Measurements from ENCODE around the gene LRRC71.
"Not testable (repeated sequence)": the region's sequence is repeated elsewhere in the genome, so short reads cannot be mapped to it uniquely, and the experiment has no call there.

The LRRC71 gene

DNA sequence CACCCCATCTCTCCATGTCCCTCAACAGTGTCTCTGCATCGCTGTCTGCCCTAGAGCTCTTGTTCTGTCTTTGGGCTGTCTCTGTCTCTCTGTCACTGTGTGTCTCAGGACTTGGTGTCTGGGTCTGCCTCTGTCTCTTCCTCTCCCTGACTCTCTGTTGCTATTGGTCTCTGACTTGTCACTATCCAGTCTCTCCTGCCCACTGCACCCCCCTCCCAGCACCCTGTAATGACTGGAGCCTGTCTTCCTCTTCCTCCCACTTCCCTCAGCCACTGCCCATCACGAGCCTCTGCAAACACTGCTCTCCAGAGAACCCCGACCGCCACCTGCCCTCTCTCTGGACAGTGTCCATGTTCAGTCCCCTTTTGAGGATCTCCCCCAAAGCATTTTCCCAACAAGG lies 14.8 kb upstream of the LRRC71 start:
- no peak for DNase-seq (ENCODE audit: low spot score)

DNA sequence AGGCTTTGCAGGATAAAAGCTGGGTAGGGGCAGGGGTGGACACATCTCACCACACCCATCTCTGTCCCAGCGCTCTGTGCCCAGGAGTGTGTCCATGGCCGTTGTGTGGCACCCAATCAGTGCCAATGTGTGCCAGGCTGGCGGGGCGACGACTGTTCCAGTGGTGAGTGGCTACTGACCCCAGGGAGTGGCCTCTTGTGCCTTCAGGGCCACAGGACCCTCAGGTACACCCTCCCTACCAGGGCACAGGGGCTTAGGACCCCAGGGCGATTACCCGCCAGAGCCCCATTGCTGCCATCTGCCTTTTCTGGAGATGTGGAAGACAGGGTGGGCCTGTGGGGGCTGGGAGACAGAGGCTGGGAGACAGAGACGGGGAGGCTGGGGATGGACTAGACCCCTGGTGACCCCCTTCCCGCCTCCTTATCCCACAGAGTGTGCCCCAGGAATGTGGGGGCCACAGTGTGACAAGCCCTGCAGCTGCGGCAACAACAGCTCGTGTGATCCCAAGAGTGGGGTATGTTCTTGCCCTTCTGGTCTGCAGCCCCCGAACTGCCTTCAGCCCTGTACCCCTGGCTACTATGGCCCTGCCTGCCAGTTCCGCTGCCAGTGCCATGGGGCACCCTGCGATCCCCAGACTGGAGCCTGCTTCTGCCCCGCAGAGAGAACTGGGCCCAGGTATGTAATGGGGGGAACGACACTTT lies 14.1 kb upstream of the LRRC71 start:
- no peak for DNase-seq (ENCODE audit: low spot score)

DNA sequence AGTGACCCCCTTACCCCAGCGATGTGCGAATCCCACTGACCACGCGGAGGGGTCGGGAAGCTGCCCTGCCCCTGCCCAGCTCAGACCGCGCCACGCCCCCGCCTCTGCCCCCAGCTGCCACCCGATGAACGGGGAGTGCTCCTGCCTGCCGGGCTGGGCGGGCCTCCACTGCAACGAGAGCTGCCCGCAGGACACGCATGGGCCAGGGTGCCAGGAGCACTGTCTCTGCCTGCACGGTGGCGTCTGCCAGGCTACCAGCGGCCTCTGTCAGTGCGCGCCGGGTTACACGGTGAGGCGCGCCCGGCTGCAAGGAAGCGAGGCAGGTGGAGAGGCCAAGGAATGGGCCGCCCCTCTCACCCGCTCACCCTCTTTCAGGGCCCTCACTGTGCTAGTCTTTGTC lies 11.9 kb upstream of the LRRC71 start:
- DNase-seq (ENCODE audit: low spot score) = no peak

DNA sequence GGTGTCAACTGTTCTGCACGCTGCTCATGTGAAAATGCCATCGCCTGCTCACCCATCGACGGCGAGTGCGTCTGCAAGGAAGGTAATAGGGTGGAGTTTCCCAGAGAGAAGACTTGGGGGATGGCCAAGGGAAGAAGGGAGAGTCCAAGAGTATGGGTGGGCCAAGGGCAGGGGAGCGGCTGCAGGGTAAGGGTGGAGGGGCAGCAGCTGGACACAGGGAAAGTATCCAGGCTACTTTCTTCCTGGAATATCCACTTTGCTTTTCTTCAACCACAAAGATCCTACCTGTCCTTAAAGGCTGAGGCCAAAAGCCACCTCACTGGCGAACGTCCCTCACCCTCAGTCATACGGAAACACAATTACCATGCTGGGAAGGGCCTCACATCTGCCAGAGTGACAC lies 11.5 kb upstream of the LRRC71 start:
- DNase-seq (ENCODE audit: low spot score) = no peak

- DNase-seq (ENCODE audit: low spot score) = no peak
These were observed 10.8 kb upstream of the LRRC71 start for GRCh38 chr1:156909671-156910070.

DNA sequence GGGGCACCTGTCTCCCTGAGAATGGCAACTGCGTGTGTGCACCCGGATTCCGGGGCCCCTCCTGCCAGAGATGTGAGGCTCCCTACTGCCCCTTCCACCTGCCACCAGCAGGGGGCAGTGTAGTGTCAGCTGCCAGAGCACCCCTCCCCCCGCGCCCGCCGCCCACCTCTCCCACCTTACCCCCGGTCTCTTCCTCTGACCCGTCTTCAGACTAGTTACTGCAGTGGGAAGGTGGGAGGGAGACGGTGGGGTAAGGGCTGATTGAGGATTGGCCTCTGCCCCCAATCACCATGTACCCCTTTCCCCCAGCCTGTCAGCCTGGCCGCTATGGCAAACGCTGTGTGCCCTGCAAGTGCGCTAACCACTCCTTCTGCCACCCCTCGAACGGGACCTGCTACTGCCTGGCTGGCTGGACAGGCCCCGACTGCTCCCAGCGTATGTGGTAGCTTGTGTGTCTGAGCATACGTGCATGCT lies 10.1 kb upstream of the LRRC71 start:
- DNase-seq (ENCODE audit: low spot score) = peak; percentile 19

- no peak for DNase-seq (ENCODE audit: low spot score)
These were observed 8.7 kb upstream of the LRRC71 start for GRCh38 chr1:156911577-156912298.

- no peak for DNase-seq (ENCODE audit: low spot score)
These were observed 8.1 kb upstream of the LRRC71 start for GRCh38 chr1:156912310-156912709.

- DNase-seq (ENCODE audit: low spot score) = no peak
These were observed 7.3 kb upstream of the LRRC71 start for GRCh38 chr1:156912861-156913808.

DNA sequence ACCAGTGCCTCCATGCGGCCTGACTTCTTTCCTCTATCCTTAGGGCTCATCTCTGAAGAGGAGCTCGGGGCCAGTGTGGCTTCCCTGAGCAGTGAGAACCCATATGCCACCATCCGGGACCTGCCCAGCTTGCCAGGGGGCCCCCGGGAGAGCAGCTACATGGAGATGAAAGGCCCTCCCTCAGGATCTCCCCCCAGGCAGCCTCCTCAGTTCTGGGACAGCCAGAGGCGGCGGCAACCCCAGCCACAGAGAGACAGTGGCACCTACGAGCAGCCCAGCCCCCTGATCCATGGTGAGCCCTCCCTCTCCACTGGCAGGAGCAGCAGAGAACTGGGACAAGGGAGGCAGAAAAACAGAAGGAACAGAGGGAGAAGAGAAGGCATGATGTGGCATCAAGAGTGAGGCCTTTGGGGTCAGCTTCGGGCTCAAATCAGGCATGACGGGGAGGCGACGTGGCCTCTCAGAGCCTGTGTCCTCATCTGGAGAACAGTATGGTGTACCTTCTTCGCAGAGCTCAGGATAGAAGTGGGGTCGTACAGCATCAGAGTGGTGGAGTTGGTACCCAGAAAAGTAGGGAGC lies 6.5 kb upstream of the LRRC71 start:
- no peak for DNase-seq (ENCODE audit: low spot score)

- DNase-seq (ENCODE audit: low spot score) = no peak
These were observed 6.0 kb upstream of the LRRC71 start for GRCh38 chr1:156914440-156914856.

DNA sequence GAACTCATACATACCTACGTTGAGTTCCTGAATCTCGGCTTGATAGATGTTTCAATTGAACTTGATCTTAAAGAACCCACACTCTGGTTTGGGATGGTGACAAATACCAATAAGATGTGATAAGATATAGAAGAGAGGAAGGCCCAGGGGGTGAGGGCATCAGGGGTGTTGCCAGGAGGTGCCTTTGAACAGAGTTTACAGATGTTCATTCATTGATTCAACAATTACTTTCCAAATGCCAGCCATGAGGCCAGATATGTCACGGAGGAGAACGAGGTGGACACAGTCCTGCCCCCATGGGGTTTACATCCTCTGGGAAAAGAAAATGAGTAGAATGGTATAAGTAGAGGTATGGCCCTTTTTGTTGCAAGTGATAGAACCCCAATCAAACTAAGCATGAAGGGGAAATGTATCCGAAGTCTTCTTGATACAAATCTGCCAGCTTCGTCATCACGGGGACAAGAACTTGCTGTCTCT lies 659 bp downstream of the LRRC71 start:
- no peak for DNase-seq (ENCODE audit: low spot score)

GRCh38 chr1:156922986-156923669 lies 2.7 kb downstream of the LRRC71 start:
- no peak for DNase-seq (ENCODE audit: low spot score)

DNA sequence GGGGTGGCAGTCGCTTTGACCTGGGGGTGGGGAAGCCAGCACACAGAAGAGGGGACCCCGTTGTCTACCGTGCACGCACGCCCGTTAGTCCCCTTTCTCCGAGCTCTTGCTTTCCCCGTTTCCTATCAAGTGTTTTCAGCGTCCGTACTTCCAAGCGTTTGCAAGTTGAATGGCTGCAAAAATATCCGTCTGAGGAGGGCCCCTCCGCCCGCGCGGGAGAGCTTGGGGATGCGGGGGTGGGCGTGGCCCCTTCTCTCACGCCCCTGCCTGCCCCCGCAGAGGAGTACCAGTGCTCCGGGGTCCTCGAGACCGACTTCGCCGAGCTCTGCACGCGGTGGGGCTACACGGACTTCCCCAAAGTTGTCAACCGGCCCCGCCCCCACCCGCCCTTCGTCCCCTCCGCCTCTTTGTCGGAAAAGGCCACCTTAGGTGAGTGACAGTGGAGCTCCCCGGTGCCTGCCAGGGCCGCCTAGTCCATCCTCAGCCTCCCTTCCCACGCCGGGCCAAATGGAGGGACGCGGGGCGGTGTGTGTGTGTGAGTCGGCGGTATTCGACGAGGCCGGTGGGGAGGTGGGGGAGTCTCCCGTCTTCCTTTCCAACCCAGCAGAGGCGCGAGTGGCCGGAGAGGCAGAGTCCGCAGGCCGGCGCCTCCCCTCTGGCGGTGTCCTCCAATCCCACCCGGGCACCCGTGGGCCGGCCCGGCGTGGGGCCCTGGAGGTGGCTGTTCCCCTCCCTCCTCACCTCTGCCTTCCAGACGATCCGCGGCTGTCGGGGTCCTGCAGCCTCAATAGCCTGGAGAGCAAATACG lies 3.4 kb downstream of the LRRC71 start:
- no peak for DNase-seq (ENCODE audit: low spot score)

DNA sequence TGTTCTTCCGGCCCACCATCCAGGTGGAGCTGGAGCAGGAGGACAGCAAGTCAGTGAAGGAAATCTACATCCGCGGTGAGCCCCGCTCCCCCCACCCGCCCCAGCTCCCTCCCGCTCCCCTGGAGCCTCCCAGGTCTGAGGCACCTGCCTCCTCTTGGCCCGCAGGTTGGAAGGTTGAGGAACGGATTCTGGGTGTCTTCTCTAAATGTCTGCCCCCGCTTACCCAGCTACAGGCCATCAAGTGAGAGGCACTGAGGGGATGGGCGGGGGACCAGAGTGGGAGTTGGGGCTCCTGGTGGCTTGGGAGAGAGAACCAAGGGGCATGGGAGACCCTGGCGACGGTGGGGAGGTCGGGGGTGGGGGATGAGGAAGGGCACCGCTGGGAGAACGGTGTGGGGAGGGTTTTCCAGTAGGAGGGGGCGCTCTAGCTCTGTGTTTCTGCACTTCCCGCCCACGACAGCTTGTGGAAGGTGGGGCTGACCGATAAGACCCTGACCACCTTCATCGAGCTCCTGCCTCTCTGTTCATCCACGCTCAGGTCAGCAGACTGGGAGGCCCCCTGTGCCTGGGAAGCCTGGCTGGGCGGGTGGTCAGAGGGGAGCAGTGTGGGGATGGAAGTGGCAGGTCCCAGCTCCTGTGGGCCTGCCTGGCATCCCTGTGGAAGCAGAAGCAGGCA lies 4.2 kb downstream of the LRRC71 start:
- no peak for DNase-seq (ENCODE audit: low spot score)

DNA sequence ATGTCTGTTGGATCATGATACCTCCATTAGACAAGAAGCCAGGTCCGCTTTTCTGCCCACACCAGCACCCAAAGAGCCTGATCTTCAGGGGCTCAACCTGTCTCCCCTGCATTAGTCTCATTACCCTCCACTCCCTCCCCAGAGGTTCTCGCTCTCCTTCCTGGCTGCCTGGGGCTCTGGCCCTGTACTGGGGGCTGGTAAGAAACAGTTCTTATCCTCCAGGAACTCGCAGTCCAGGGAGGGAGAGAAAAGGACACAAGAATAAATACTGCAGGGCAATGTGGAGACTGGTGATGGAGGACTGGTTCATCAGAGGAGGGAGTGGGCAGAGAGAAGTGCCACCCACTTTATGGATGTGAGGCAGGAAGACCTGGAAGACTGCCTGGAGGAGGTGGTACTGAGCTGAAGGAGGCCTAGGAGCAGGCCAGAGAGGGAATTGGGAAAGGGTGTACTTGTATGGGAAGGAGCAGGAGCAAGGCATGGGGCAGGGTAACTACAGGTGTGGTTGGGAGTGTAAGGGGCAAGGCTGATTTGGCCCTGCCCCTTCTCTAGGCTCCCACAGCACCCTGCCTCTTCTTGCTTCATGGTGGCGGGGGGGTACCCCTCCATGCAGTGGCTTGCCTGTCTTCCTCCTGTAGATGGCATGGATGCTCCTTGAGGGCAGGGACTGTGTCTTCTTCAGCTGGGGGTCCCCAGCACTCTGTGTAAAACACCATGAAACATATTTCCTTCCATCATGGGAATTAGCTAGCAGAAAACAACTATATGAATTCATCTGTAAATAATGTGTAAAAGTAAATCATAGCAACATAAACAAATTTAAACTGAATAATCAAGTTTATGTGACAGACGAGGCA lies 5.0 kb downstream of the LRRC71 start:
- DNase-seq (ENCODE audit: low spot score) = no peak

GRCh38 chr1:156926175-156926574 lies 5.7 kb downstream of the LRRC71 start:
- peak; percentile 74 for DNase-seq (ENCODE audit: low spot score)

DNA sequence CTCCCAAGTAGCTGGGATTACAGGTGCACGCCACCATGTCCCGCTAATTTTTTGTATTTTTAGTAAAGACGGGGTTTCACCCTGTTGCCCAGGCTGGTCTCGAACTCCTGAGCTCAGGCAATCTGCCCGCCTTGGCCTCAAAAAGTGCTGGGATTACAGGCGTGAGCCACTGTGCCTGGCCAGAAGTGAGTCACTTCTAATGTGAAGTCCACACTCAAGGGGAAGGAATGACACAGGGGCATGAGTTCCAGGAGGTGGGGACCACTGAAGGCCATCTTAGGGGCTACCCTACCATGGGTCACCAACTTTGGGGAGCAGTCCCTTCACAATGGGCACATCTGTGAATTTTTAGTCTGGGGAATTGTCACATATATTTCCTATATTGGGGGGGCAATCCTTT lies 6.3 kb downstream of the LRRC71 start:
- DNase-seq (ENCODE audit: low spot score) = not testable (repeated sequence)
